AG09309 (cell line): Measurements from ENCODE around the gene SCNN1B.

Experiments
- DNase-seq: peaks from one replicate; pipeline ENCODE4 v3.0.0-alpha.2; 2010; ENCODE audit warnings: low read depth
- H3K4me3 ChIP-seq: 2 replicates; pipeline ENCODE4 v1.5.1; 2011; ENCODE audit warnings: mild to moderate bottlenecking, low read depth, low read length, moderate library complexity; ENCODE audit not compliant: control insufficient read depth
- CTCF ChIP-seq: IDR thresholded peaks from 2 replicates; pipeline ENCODE4 v1.5.1; 2011; ENCODE audit warnings: mild to moderate bottlenecking, low read depth, low read length, inconsistent platforms; ENCODE audit not compliant: insufficient read depth, control insufficient read depth; ENCODE audit errors: missing control alignments

SCNN1B gene

GRCh38 chr16:23258919-23259237, 43.2 kb upstream of the SCNN1B start:
- no peak for DNase-seq
- no peak for TF ChIP-seq CTCF
- H3K4me3 ChIP-seq: no peak overlapping the region

GRCh38 chr16:23267647-23268046, 34.5 kb upstream of the SCNN1B start:
- H3K4me3 ChIP-seq: no peak overlapping the region
- TF ChIP-seq CTCF: no peak
- no peak for DNase-seq

- TF ChIP-seq CTCF: no peak
- DNase-seq: no peak
- no peak overlapping the region for H3K4me3 ChIP-seq
Measured at GRCh38 chr16:23268561-23268960, 33.5 kb upstream of the SCNN1B start.

GRCh38 chr16:23269248-23269953, 32.7 kb upstream of the SCNN1B start:
- DNase-seq: no peak
- no peak for TF ChIP-seq CTCF
- H3K4me3 ChIP-seq: no peak overlapping the region

GRCh38 chr16:23270654-23271053, 31.4 kb upstream of the SCNN1B start:
- no peak overlapping the region for H3K4me3 ChIP-seq
- DNase-seq: no peak

GRCh38 chr16:23274968-23275367, 27.1 kb upstream of the SCNN1B start:
- TF ChIP-seq CTCF: no peak
- no peak for DNase-seq
- no peak overlapping the region for H3K4me3 ChIP-seq

More at GRCh38 chr16:23270654-23271053, 31.4 kb upstream of the SCNN1B start:
- no peak for TF ChIP-seq CTCF

GRCh38 chr16:23276821-23277220, 25.3 kb upstream of the SCNN1B start:
- no peak for TF ChIP-seq CTCF
- no peak overlapping the region for H3K4me3 ChIP-seq
- DNase-seq: no peak
